ENCODE measurements around the gene TSPAN4. TPM values are rescaled to one million over a fixed set of nuclear protein-coding genes. Genes with fewer than 3 reads are reported as not detected.

The TSPAN4 gene
- total RNA-seq, 1 experiment from 2014 or later, result 95.2 TPM

- DNase-seq (ENCODE audit: low read depth), result no peak
Measured at GRCh38 chr11:804599-804964, 38.1 kb upstream of the TSPAN4 start.

GRCh38 chr11:808427-809286 is 34.0 kb upstream of the TSPAN4 start:
- DNase-seq (ENCODE audit: low read depth), result peak; percentile 81

- DNase-seq (ENCODE audit: low read depth), result peak; percentile 94
Measured at GRCh38 chr11:809287-810039, 33.2 kb upstream of the TSPAN4 start, which contains the start of gene RPLP2. TSS of gene RPLP2 (plus strand) at chr11:809967. CDS start at chr11:810235, 268 bp downstream.

- DNase-seq (ENCODE audit: low read depth), result no peak
Measured at GRCh38 chr11:810040-810567, 32.5 kb upstream of the TSPAN4 start.

- DNase-seq (ENCODE audit: low read depth), result no peak
Measured at GRCh38 chr11:811446-812245, 31.0 kb upstream of the TSPAN4 start.

GRCh38 chr11:812390-812789 is 30.3 kb upstream of the TSPAN4 start:
- no peak for DNase-seq (ENCODE audit: low read depth)

- DNase-seq (ENCODE audit: low read depth), result no peak
Measured at GRCh38 chr11:813072-813455, 29.6 kb upstream of the TSPAN4 start.

GRCh38 chr11:813456-814096 is 29.1 kb upstream of the TSPAN4 start:
- DNase-seq (ENCODE audit: low read depth), result no peak

- no peak for DNase-seq (ENCODE audit: low read depth)
Measured at GRCh38 chr11:815675-816432, 26.8 kb upstream of the TSPAN4 start.

GRCh38 chr11:816433-816779 is 26.2 kb upstream of the TSPAN4 start:
- DNase-seq (ENCODE audit: low read depth), result no peak

- no peak for DNase-seq (ENCODE audit: low read depth)
Measured at GRCh38 chr11:818396-819128, 24.1 kb upstream of the TSPAN4 start, which contains the start of gene PNPLA2. TSS of gene PNPLA2 (plus strand) at chr11:818914. CDS start at chr11:819719, 805 bp downstream.

- DNase-seq (ENCODE audit: low read depth), result peak; percentile 81
Measured at GRCh38 chr11:819129-819931, 23.3 kb upstream of the TSPAN4 start.

- peak; percentile 77 for DNase-seq (ENCODE audit: low read depth)
Measured at GRCh38 chr11:819943-820649, 22.6 kb upstream of the TSPAN4 start.

- DNase-seq (ENCODE audit: low read depth), result peak; percentile 83
Measured at GRCh38 chr11:820655-821511, 21.8 kb upstream of the TSPAN4 start.

- peak; percentile 41 for DNase-seq (ENCODE audit: low read depth)
Measured at GRCh38 chr11:821512-822371, 20.9 kb upstream of the TSPAN4 start.
